H1 (cell line): ENCODE measurements around the gene GHRHR. TPM values are rescaled to one million over a fixed set of nuclear protein-coding genes. Genes with fewer than 3 reads are reported as not detected.

Experiments
- CTCF ChIA-PET: fragments of 300-600 bp; sonication (Branson Sonifier 250); formaldehyde crosslinking; loops from one replicate; lab custom pipeline; 2021; ENCODE audit not compliant: partially characterized antibody; lab: Charles Lee
- POLR2A ChIA-PET: fragments of 300-600 bp; sonication (Branson Sonifier 250); formaldehyde crosslinking; loops from one replicate; lab custom pipeline; 2021; ENCODE audit warnings: inconsistent platforms; ENCODE audit not compliant: partially characterized antibody; lab: Charles Lee
- DNase-seq, 2 experiments: peaks; one replicate each; pipeline versions ENCODE4 v3.0.0 to v3.0.0-alpha.2; 2010 to 2022; ENCODE audit warnings: low spot score in 2 of 2, low read depth in 1 of 2, mixed read lengths in 1 of 2
- FAIRE-seq: peaks from 2 replicates; lab custom pipeline; 2011; peaks lifted over from hg19 to GRCh38; lab: Jason Lieb, UNC
- H2AFZ ChIP-seq: 2 replicates; pipeline ENCODE4 v1.8.1; 2012; ENCODE audit warnings: low read length, inconsistent platforms
- H2AK5ac ChIP-seq: 2 replicates; pipeline ENCODE4 v1.6.1; 2013; ENCODE audit warnings: low read depth, low read length
- H2BK120ac ChIP-seq: replicated peaks from 2 replicates; pipeline ENCODE3; 2013; ENCODE audit warnings: low read depth, low read length, inconsistent platforms
- H2BK12ac ChIP-seq: 2 replicates; pipeline ENCODE4 v1.6.1; 2013; ENCODE audit warnings: low read depth, low read length
- H2BK15ac ChIP-seq: 2 replicates; pipeline ENCODE4 v1.6.1; 2013; ENCODE audit warnings: low read length
- H2BK20ac ChIP-seq: 2 replicates; pipeline ENCODE4 v1.6.1; 2013; ENCODE audit warnings: low read length
- H2BK5ac ChIP-seq: 2 replicates; pipeline ENCODE4 v1.6.1; 2013; ENCODE audit warnings: low read depth, low read length
- H3K14ac ChIP-seq: 2 replicates; pipeline ENCODE4 v1.6.1; 2013; ENCODE audit warnings: inconsistent platforms; ENCODE audit not compliant: insufficient read length
- H3K18ac ChIP-seq: 2 replicates; pipeline ENCODE4 v1.6.1; 2013; ENCODE audit warnings: low read length; ENCODE audit errors: extremely low read depth
- H3K23ac ChIP-seq: 2 replicates; pipeline ENCODE4 v1.6.1; 2013; ENCODE audit warnings: inconsistent platforms; ENCODE audit not compliant: insufficient read length
- H3K23me2 ChIP-seq: 2 replicates; pipeline ENCODE4 v1.6.1; 2013; ENCODE audit warnings: low read depth, low read length
- H3K27ac ChIP-seq: 2 replicates; pipeline ENCODE4 v1.6.1; 2011; ENCODE audit warnings: low read depth, low read length, inconsistent platforms
- H3K27me3 ChIP-seq, 4 experiments: replicated peaks in 1 of 4; 1 replicate in 1 of 4; 2 replicates in 3 of 4; pipeline versions ENCODE4 v1.6.1 to v1.8.1; 2011 to 2013; ENCODE audit warnings: low read length in 3 of 4, mild to moderate bottlenecking in 3 of 4, inconsistent platforms in 2 of 4, mixed read lengths in 2 of 4, moderate library complexity in 1 of 4; ENCODE audit not compliant: control insufficient read depth in 3 of 4, insufficient read depth in 3 of 4; ENCODE audit errors: extremely low read depth in 1 of 4
- H3K36me3 ChIP-seq, 4 experiments: 2 replicates each; pipeline versions ENCODE4 v1.6.1 to v1.8.1; 2011 to 2013; ENCODE audit warnings: mild to moderate bottlenecking in 4 of 4, low read length in 3 of 4, moderate library complexity in 2 of 4, control low read depth in 1 of 4, inconsistent platforms in 1 of 4; ENCODE audit not compliant: insufficient read depth in 4 of 4, control insufficient read depth in 2 of 4
- H3K4ac ChIP-seq: replicated peaks from 2 replicates; pipeline ENCODE3; 2013; ENCODE audit warnings: low read length, low read depth, mixed read lengths, inconsistent platforms; ENCODE audit not compliant: insufficient read length
- H3K4me1 ChIP-seq, 4 experiments: replicated peaks in 1 of 4; 1 replicate in 1 of 4; 2 replicates in 3 of 4; pipeline versions ENCODE4 v1.6.1 to v1.8.1; 2011 to 2013; ENCODE audit warnings: low read length in 3 of 4, inconsistent platforms in 2 of 4, mixed read lengths in 1 of 4; ENCODE audit not compliant: insufficient read depth in 4 of 4, control insufficient read depth in 3 of 4
- H3K4me2 ChIP-seq, 2 experiments: 2 replicates each; pipeline versions ENCODE4 v1.6.1 to v1.8.1; 2011 to 2013; ENCODE audit warnings: low read depth in 2 of 2, low read length in 2 of 2, control low read depth in 1 of 2, inconsistent platforms in 1 of 2, mild to moderate bottlenecking in 1 of 2; ENCODE audit not compliant: insufficient read depth in 1 of 2
- H3K4me3 ChIP-seq, 4 experiments: fragments of 200-600, 300-600 bp in 1 of 4; sonication (generic), shearing (Covaris generic), sonication (Bioruptor Twin) in 1 of 4; 2 replicates each; pipeline versions ENCODE4 v1.5.1 to v1.8.1; 2011 to 2016; ENCODE audit warnings: low read length in 4 of 4, low read depth in 3 of 4, control low read depth in 2 of 4, inconsistent platforms in 2 of 4, mild to moderate bottlenecking in 2 of 4, mixed read lengths in 1 of 4, moderate library complexity in 1 of 4; ENCODE audit not compliant: insufficient read depth in 2 of 4; ENCODE audit errors: extremely low read depth in 1 of 4
- H3K56ac ChIP-seq: replicated peaks from 2 replicates; pipeline ENCODE3; 2013; ENCODE audit warnings: low read depth, mild to moderate bottlenecking, mixed read lengths, low read length, inconsistent platforms; ENCODE audit not compliant: insufficient read length
- H3K79me1 ChIP-seq: 2 replicates; pipeline ENCODE4 v1.6.1; 2013; ENCODE audit warnings: low read depth, low read length, control low read depth
- H3K79me2 ChIP-seq, 2 experiments: 2 replicates each; pipeline versions ENCODE4 v1.6.1 to v1.8.1; 2012 to 2013; ENCODE audit warnings: low read length in 2 of 2, mild to moderate bottlenecking in 2 of 2, inconsistent platforms in 1 of 2; ENCODE audit not compliant: insufficient read depth in 2 of 2, control insufficient read depth in 1 of 2
- H3K9ac ChIP-seq, 4 experiments: replicated peaks in 1 of 4; 1 replicate in 1 of 4; 2 replicates in 3 of 4; pipeline versions ENCODE4 v1.6.1 to v1.8.1; 2011 to 2013; ENCODE audit warnings: low read depth in 3 of 4, low read length in 3 of 4, control low read depth in 2 of 4, mild to moderate bottlenecking in 2 of 4, moderate library complexity in 2 of 4, inconsistent platforms in 1 of 4; ENCODE audit errors: extremely low read depth in 1 of 4
- H3K9me3 ChIP-seq, 2 experiments: 2 replicates each; pipeline versions ENCODE4 v1.6.1 to v1.8.1; 2012 to 2013; ENCODE audit warnings: mild to moderate bottlenecking in 2 of 2, moderate library complexity in 2 of 2, control low read depth in 1 of 2, inconsistent platforms in 1 of 2, low read depth in 1 of 2, low read length in 1 of 2, mixed read lengths in 1 of 2; ENCODE audit not compliant: insufficient read depth in 2 of 2
- H4K20me1 ChIP-seq, 2 experiments: replicated peaks in 1 of 2; 2 replicates each; pipeline versions ENCODE3 to v1.8.1; 2011 to 2013; ENCODE audit warnings: inconsistent platforms in 2 of 2, low read length in 2 of 2, mild to moderate bottlenecking in 1 of 2; ENCODE audit not compliant: insufficient read depth in 2 of 2, control insufficient read depth in 1 of 2
- H4K5ac ChIP-seq: 2 replicates; pipeline ENCODE4 v1.6.1; 2013; ENCODE audit warnings: low read length, low read depth, mixed read lengths, inconsistent platforms; ENCODE audit not compliant: insufficient read length
- H4K8ac ChIP-seq: 2 replicates; pipeline ENCODE4 v1.8.0; 2013; ENCODE audit warnings: mild to moderate bottlenecking, moderate library complexity, low read length, inconsistent platforms; ENCODE audit not compliant: insufficient read depth; ENCODE audit errors: extremely low read depth
- H4K91ac ChIP-seq: replicated peaks from 2 replicates; pipeline ENCODE3; 2013; ENCODE audit warnings: low read length, mixed read lengths, inconsistent platforms; ENCODE audit not compliant: insufficient read length
- JUND ChIP-seq: IDR thresholded peaks from 2 replicates; pipeline ENCODE4 v1.6.1; 2011; ENCODE audit warnings: mild to moderate bottlenecking, improper control_type of control experiment, low read length
- NANOG ChIP-seq: IDR thresholded peaks from 2 replicates; pipeline ENCODE4 v1.6.1; 2011; ENCODE audit warnings: low read length, low read depth, mild to moderate bottlenecking, inconsistent platforms; ENCODE audit not compliant: insufficient read depth, poor library complexity, severe bottlenecking
- YY1 ChIP-seq: IDR thresholded peaks from 2 replicates; pipeline ENCODE4 v1.6.1; 2011; ENCODE audit warnings: low read depth, mild to moderate bottlenecking, low read length
- WGBS, 2 experiments: shearing (Covaris generic) in 1 of 2; methylation state at CpG; one replicate each; pipeline versions ENCODE4 v1.1.6 to v1.1.7; 2013 to 2015; ENCODE audit warnings: low lambda C conversion rate in 2 of 2, mixed read lengths in 2 of 2, inconsistent platforms in 1 of 2, low coverage in 1 of 2, missing lambda C conversion rate in 1 of 2; ENCODE audit not compliant: insufficient replicate concordance in 2 of 2, insufficient coverage in 1 of 2, insufficient read length in 1 of 2; ENCODE audit errors: extremely low coverage in 1 of 2, missing lambda C conversion rate in 1 of 2; 5-methylcytosine and 5-hydroxymethylcytosine counted together
- polyA plus RNA-seq, 7 experiments: library from polyadenylated mRNA; depleted of rRNA in 3 of 7; stranded (reverse) in 5 of 7; unstranded in 2 of 7; fragments of >200 nt in 5 of 7; fragments of 200-250 nt in 2 of 7; gene quantifications; 1 replicate in 5 of 7; 2 replicates in 1 of 7; 4 replicates in 1 of 7; pipeline versions ENCODE4 v1.2.1 to v1.2.3, GENCODE V29; 2011 to 2013; ENCODE audit warnings: missing spikeins in 2 of 7, mixed read lengths in 2 of 7
- total RNA-seq: library from RNA; stranded (reverse); fragmentation: NEBNext Ultra II Directional; extraction: Animal tissue kit (Norgen Biotek cat#: 25700); gene quantifications from 2 replicates; pipeline ENCODE4 v1.2.1, GENCODE V29; 2021
- TF ChIP-seq, protein P1 (sequence below): IDR thresholded peaks from 2 replicates; pipeline ENCODE4 v1.6.1; 2012; ENCODE audit warnings: inconsistent platforms
- TF ChIP-seq, protein P2 (sequence below): IDR thresholded peaks from 2 replicates; pipeline ENCODE4 v1.6.1; 2011; ENCODE audit warnings: low read length, improper control_type of control experiment
- TF ChIP-seq, protein P3 (sequence below): IDR thresholded peaks from 2 replicates; pipeline ENCODE4 v1.6.1; 2012; ENCODE audit warnings: inconsistent platforms

The GHRHR gene
- total and polyA plus RNA-seq, 2 of the 8 experiments (the other 6 are each of a cell fraction or from before 2014, with no cell fraction given) = 0.60 to 6.5 TPM

DNA sequence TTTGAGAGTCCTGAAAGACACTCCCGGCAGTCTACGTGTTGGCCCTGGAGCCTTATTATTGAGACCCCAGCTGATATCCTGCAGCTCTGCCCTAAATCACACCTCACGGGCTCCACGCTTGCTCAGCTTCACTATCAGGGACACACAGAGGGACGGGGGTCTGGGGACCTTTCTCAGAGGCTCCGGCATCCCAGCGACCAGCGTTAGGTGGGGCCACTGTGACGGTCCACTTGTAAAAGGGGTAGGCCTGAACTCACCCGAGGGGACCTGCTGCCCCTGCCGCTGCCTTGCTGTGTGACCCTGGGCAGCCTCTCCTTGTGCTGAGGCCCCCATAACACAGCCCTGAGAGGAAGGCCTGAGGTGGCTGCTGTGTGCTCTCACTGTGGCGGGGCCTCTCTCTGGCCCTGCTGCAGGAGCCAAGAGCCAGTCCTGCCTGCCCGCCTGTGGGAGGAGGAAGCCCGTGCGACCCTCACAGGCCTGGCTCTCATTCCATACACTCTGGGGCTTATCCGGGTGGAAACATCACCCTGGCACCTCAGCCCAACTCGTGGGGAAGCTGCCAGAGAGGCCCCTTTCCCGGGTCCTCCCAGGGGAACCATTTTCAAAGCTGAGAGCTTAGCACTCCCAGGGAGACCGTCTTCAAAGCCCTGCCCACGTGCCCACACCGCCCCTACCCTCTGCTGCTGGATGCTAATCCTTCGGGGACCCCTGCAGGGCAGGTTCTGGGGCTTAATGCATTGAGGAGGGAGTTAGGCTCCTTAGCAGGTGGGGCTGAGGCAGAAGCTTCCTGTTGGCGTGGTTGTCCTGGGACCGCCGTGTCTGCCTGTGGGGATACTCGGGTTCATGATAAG, 30.4 kb upstream of the GHRHR start:
- peak overlapping the region; percentile 53 for H3K18ac ChIP-seq
- peaks cover 0 to 9% (median 6%) of the 10 kb centered on the region in 4 experiments; a peak in 6 of 7 replicates for H3K4me1 ChIP-seq
- no peak overlapping the region for H3K56ac ChIP-seq
- no peak overlapping the region for H3K4me3 ChIP-seq
- no peak overlapping the region for H3K4me2 ChIP-seq
- 0 out of 7 replicates have a peak, but pooled peaks cover 0 to 8% (median 0%) of the 10 kb centered on the region in 4 experiments for H3K27me3 ChIP-seq
- 68% methylated on average over 26 of the region's 26 CpGs; no CpG with 5 or more reads in 1 of the 2 experiments for WGBS, 2 experiments
- no peak overlapping the region for H2BK20ac ChIP-seq
- ChIA-PET POLR2A (interaction anchor here (0.9 to 1.3 kb wide), 3 partner anchors 11 to 130 kb away, joined by 3 read pairs; no protein-coding TSS in a partner anchor), CTCF (interaction anchor here (0.6 to 12.0 kb wide), 13 partner anchors 8 to 687 kb away, joined by 3 to 309 read pairs (median 4); partner anchors contain the start of gene GHRHR)
- FAIRE-seq (no peak), DNase-seq (peak in 1 of 2 experiments; percentile 66)
- no peak overlapping the region for H3K4ac ChIP-seq
- H3K27ac ChIP-seq = no peak overlapping the region
- no peak overlapping the region for H2AK5ac ChIP-seq
- H2AFZ ChIP-seq = no peak overlapping the region
- H4K8ac ChIP-seq = peak overlapping the region; percentile 57
- no peak overlapping the region for H3K9ac ChIP-seq
- H3K14ac ChIP-seq = no peak overlapping the region
- H3K36me3 ChIP-seq = no peaks in the 10 kb centered on the region
- H4K20me1 ChIP-seq = no peaks in the 10 kb centered on the region
- no peak overlapping the region for H2BK15ac ChIP-seq
- no peak overlapping the region for H3K23ac ChIP-seq
- H2BK5ac ChIP-seq = no peak overlapping the region
- no peak overlapping the region for H2BK12ac ChIP-seq
- no peaks in the 10 kb centered on the region for H3K79me1 ChIP-seq
- no peak overlapping the region for H4K91ac ChIP-seq
- H2BK120ac ChIP-seq = no peak overlapping the region
- H3K9me3 ChIP-seq = no peaks in the 10 kb centered on the region
- H3K23me2 ChIP-seq = no peaks in the 10 kb centered on the region; the same call in 1 of the 2 replicates
- H3K79me2 ChIP-seq = no peaks in the 10 kb centered on the region
- TF ChIP-seq NANOG (peak; percentile 5), JUND (no peak), YY1 (no peak)
- TF ChIP-seq, protein P1, sequence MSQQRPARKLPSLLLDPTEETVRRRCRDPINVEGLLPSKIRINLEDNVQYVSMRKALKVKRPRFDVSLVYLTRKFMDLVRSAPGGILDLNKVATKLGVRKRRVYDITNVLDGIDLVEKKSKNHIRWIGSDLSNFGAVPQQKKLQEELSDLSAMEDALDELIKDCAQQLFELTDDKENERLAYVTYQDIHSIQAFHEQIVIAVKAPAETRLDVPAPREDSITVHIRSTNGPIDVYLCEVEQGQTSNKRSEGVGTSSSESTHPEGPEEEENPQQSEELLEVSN = peak; percentile 82; the same call in 1 of the 2 replicates
- TF ChIP-seq, protein P2, sequence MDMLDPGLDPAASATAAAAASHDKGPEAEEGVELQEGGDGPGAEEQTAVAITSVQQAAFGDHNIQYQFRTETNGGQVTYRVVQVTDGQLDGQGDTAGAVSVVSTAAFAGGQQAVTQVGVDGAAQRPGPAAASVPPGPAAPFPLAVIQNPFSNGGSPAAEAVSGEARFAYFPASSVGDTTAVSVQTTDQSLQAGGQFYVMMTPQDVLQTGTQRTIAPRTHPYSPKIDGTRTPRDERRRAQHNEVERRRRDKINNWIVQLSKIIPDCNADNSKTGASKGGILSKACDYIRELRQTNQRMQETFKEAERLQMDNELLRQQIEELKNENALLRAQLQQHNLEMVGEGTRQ = peak; percentile 10; the same call in 1 of the 2 replicates
- TF ChIP-seq, protein P3, sequence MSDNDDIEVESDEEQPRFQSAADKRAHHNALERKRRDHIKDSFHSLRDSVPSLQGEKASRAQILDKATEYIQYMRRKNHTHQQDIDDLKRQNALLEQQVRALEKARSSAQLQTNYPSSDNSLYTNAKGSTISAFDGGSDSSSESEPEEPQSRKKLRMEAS = peak; percentile 87
- H4K5ac ChIP-seq = no peak overlapping the region
